NAMALWA (cell line): ENCODE data around the gene KRT8.

Experiments
- DNase-seq: peaks from one replicate; pipeline ENCODE4 v3.0.0-alpha.2; 2015; ENCODE audit warnings: low spot score

KRT8 gene

GRCh38 chr12:52925717-52926595, 21.1 kb upstream of the KRT8 start:
- no peak for DNase-seq

DNA sequence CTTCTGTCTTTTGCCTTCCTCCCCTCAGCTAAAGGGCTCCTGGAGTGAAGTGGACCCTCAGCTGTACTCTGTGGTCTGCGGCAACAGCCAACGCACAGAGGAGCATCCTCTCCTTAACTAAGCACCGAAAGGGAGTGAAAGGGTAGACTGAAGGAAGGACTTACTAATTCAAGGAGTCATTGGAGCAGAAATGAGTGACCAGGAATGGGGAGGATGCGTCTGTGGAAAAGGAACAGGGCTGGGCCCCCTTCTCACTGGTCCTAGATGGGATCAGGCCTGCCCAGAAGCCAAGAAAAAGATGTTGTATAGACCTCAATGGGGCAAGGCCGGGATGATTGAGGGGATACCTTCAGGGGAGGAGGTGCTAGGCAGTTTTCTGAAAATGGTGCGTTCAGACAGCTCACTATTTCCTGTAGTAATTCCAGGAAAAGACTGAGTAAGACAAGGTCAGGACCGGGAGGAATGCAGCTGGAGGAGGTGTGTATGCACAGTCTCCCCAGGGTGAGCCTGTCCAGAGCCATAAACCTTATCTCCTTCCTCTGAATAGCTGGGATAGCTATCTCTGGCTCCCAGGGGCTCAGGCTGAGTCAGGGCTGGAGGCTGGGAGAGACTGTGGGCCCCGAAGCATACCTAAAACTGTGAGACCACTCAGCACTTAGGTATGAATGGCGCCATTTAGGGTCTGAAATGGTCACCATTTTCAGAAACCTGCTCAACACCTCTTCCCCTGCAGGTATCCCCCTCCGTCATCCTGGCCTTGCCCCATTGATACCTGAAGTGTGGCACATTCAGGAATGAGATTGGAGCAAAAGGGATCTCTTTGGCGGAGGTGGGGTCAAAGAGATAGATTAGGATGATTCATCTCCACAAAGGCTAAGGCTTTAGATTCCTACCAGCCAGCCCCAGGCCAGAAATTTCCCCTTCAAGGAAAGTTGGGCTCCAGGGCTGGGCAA, 20.2 kb upstream of the KRT8 start:
- DNase-seq: no peak

GRCh38 chr12:52921488-52922165, 16.8 kb upstream of the KRT8 start:
- no peak for DNase-seq

GRCh38 chr12:52920937-52921336, 16.1 kb upstream of the KRT8 start:
- DNase-seq: no peak

GRCh38 chr12:52918784-52919183, 13.9 kb upstream of the KRT8 start:
- no peak for DNase-seq

DNA sequence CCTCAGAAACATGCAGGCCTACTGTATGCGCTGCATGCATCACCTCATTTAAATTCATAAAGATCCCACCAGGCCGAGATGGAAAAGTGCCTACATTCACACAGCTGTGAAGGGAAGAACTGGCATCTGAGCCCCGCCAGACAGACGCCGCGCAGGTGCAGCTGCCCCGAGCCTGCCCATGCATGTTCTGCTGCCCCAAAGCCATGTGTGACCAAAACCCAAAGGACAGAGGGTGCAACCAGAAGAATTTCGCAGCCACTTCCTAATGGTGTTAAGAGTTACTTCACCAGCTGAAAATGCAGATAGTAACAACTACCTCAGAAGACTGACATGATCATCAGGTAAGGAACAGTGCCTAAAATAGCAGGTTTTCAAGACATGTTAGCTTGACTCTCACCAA, 13.5 kb upstream of the KRT8 start:
- DNase-seq: no peak

DNA sequence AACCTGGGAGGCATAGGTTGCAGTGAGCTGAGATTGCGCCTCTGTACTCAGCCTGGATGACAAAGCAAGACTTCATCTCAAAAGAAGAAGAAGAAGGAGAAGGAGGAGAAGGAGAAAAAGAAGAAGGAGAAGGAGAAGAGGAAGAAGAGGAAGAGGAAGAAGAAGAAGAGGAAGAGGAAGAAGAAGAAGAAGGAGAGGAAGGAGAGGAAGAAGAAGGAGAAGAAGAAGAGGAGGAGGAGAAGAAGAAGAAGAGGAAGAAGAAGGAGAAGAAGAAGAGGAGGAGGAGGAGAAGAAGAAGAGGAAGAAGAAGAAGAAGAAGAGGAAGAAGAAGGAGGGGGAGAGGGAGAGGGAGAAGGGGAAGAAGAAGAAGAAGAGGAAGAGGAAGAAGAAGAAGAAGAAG, 12.9 kb upstream of the KRT8 start:
- DNase-seq: no peak

DNA sequence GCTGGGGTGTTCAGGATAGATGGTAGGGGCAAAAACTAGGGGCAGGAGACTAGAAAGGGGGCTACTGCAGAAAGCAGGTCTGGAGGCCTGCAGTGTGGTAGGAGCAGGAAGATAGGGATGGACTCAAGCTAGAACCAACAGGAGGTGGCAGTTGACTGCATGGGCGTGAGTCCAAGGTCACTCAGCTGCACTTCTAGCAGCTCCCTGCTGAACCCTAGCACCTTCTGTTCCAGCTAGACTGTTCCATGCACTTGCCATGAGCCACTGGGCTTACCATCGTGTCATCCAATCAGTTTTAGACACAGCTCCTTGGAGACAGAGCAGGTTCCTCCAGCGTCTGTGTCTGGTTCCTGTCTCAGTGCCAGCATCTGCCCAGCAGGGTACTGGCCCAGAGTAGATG, 11.3 kb upstream of the KRT8 start:
- DNase-seq: no peak

DNA sequence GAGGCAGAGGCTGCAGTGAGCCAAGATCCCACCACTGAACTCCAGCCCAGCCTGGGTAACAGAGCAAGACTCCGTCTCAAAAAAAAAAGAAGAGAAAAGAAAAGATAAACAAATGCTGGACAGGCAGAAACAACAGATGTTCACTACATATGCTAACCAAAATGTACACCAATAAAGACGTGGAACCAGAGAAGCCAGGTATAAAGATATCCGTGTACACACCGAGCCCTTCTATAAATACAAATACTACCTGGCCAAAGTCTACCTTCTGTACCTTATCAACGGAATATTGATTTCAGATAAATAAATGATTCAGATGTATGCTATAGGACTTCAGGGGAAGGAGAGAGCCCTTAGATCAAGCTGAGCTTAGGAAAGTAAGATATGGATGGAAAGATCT, 10.8 kb upstream of the KRT8 start:
- DNase-seq: no peak

GRCh38 chr12:52914576-52915121, 9.8 kb upstream of the KRT8 start:
- no peak for DNase-seq

GRCh38 chr12:52913431-52913821, 8.6 kb upstream of the KRT8 start:
- DNase-seq: no peak

- no peak for DNase-seq
Observed at GRCh38 chr12:52912711-52913430, 8.0 kb upstream of the KRT8 start.

DNA sequence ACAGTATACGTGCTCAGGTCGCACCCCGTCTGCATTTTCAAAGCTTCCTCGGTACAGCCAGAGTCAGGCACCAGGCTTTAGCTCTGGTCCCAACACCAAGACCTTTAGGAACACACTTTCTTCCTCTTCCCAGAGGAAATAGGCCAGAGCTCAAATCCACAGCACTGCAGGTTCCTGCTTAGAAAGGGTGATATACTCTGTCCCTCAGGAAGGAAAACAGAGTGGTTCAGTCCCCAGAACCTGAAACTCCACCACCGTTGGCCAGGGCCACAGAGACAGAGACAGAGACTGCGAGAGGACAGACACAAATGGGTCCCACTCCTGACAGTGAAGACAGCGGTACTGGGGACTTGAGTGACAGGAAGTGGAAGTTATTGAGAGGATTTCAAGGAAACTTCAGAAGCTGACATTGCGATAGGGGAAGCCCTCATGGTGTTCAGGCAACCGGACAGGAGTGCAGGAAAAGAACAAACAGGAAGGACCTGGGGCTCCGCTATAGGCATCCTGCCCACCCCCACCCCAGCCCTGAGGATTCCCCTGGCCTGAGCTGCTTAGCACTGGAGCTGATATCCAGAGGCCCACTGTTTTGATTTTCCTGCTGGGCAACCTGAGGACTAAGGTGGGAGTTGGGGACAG, 5.5 kb upstream of the KRT8 start:
- no peak for DNase-seq

DNA sequence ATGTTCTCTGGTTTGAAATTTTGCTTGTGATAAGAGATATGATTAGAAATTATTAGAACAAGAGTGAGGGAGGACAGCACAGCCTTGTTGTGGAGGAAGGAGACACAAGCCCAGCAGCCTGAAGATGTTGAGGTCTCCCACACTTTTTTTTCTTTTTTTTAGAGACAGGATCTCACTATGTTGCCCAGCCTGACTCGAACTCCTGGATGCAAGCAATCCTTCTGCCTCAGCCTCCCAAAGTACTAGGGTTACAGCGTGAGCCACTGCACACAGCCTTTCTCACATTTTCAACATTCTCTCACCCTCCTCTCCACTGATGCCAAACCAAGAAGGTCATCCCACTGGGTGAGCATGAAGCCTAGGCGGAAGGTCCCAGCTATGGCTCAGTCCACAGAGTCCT, 4.9 kb upstream of the KRT8 start:
- DNase-seq: no peak

GRCh38 chr12:52909331-52909730, 4.5 kb upstream of the KRT8 start:
- no peak for DNase-seq

DNA sequence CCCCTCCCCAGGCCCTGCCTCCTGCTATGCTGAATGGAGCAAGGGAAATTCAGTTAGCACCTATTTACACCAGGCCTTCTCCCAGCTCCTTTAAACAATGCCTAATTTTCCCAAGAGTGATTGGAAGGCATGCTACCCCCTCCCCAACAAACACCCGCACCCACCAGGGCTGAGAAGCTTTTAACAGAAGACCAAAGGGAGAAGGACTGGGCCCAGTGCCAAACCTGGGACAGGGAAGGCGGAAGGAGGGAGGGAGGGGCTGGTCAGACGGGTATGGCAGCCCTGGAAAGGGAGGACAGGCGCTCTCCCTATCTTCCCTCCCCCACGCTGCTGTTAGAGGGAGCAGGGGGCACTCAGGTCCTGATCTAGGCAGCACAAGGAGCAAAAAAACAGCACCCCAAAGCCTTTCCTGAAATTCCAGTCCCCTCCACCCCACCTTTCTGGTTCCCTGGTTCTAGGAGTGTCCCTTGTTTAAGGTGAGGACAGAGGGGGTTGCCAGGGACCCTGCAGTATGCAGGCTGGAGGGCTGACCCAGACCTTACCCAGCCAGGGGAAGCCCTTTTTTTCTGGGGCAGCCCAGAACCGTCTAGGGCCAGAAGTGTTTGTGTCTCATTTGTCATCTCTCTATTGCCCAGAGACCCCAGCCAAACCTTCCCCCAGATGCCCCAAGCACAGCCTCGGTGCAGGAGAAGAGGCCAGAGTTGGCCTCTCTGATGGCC, 2.4 kb upstream of the KRT8 start:
- DNase-seq: no peak

GRCh38 chr12:52906191-52906601, 1.3 kb upstream of the KRT8 start:
- DNase-seq: no peak

- DNase-seq: no peak
Observed at GRCh38 chr12:52903855-52904508, 894 bp downstream of the KRT8 start.

DNA sequence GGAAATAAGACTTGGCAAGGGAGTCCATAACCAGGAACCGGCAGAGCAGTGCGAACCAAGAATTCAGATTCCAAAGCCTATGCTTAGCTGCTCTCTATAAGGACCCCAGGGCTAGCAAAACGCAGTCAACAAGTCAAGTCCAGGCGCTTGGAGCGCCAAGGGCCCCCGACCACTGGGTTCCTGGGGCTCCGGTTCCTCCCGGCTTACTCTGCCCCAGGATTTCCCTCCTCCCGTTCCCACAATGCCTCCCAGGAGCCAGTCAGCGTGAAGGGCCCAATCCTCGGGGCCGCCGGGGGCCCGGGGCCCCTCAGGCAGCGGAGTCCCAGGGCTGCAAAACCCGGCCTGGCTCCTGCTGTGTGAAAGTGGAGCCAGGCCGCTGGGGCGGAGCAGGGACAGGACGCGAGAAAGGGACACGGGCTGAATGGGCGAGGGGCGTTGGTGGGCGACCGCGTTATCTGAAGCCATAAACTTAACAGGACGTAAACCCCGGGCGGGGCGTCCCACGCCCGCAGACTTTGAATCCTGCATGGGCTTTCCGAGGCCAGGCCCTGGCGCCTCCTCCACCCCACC, 1.5 kb downstream of the KRT8 start:
- no peak for DNase-seq
